Hepatocyte (in vitro differentiated cells): ENCODE measurements around the gene INPP4B.

ENCODE experiments used
- CTCF ChIP-seq: fragments of 200-600 bp; sonication (generic); IDR thresholded peaks from 2 replicates; pipeline ENCODE4 v1.5.1; 2016; ENCODE audit warnings: antibody characterized with exemption, mild to moderate bottlenecking; ENCODE audit not compliant: poor library complexity
- EZH2 ChIP-seq: fragments of 200-600 bp; sonication (generic); IDR thresholded peaks from 2 replicates; pipeline ENCODE4 v1.6.1; 2016; ENCODE audit warnings: antibody characterized with exemption, mild to moderate bottlenecking, borderline replicate concordance

- TF ChIP-seq CTCF (no peak), EZH2 (no peak)
These were observed 306.2 kb downstream of the INPP4B start for GRCh38 chr4:142539796-142540482.
